NCI-H1105 treated with DMSO at 0.1 percent for 48 hours (cell line): Measurements from ENCODE around the gene CYP21A2.
A peak's percentile ranks its signal among the peaks of the same experiment; 100 is the strongest.
"Not testable (repeated sequence)": the region's sequence is repeated elsewhere in the genome, so short reads cannot be mapped to it uniquely, and the experiment has no call there.

Source experiments
- DNase-seq: peaks from one replicate; lab custom pipeline; 2025; lab: John Stamatoyannopoulos, UW

The CYP21A2 gene

GRCh38 chr6:32037598-32038524, at the start of gene CYP21A2:
Gene CYP21A2 (plus strand): TSS chr6:32038415. CDS start chr6:32038423, 8 bp downstream.
- not testable (repeated sequence) for DNase-seq

- DNase-seq, result not testable (repeated sequence)
These were observed 48.9 kb upstream of the CYP21A2 start for GRCh38 chr6:31989363-31989762.

DNA sequence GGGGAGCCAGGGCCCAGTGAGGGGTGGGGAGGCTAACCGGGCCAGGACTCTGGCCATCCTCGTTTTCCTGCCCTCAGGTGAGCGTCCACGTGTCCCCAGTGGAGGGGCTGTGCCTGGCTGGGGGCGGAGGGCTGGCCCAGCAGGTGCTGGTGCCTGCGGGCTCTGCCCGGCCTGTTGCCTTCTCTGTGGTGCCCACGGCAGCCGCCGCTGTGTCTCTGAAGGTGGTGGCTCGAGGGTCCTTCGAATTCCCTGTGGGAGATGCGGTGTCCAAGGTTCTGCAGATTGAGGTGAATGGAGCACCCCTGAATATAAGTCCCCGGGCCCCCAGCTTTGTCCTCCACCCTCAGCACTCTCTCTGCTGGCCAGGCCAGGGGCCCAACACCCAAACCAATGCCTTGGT, 43.8 kb upstream of the CYP21A2 start:
- not testable (repeated sequence) for DNase-seq

GRCh38 chr6:31996385-31996784, 41.8 kb upstream of the CYP21A2 start:
- not testable (repeated sequence) for DNase-seq

DNA sequence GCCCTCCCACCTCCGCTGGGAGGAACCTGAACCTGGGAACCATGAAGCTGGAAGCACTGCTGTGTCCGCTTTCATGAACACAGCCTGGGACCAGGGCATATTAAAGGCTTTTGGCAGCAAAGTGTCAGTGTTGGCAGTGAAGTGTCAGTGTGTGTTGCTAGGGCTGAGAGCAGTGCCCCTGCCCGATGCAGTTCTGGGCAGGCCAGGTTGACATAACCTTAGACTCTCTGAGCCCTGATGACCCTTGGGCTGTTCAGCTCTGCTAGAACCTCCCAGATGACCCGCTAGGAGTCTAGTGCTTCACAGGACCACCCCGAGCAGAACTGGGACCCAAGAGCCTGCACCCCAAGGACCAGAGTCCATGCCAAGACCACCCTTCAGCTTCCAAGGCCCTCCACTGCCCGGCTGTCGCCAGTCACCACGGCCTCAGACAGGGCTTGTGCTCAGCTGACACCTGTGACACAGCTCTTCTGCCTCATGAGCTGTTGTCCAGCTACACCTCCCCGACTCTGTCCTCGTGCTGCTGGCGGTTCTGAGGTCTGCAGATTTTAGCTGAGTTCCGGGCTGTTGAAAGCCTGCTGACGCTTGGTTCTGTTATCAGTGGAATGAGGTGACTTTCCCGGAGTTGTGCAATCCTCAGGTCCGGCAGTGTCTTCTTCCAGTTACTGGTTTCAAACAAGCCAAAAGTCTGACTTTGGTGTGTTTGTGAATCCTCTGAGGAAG, 35.5 kb upstream of the CYP21A2 start:
- not testable (repeated sequence) for DNase-seq

DNA sequence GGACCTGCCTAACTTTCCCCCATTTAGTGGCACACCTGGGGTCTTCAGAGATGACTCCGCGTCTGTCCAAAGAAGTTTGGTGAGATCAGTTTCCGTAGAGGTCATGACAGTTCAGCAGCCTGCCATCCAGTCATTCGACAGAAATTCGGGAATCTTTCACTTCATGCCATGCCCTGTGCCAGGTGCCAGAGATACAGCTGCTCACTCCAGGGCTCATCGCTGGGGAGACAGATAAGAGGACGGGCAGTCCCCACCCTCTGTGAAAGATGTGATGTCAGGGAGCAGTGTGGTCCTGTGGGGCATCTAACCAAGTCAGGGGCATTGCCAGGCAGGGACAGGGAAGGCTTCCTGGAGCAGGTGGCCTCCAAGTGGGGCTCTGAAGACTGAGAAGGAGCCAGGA, 34.9 kb upstream of the CYP21A2 start:
- DNase-seq, result not testable (repeated sequence)

- not testable (repeated sequence) for DNase-seq
These were observed 33.8 kb upstream of the CYP21A2 start for GRCh38 chr6:32004393-32004792.

DNA sequence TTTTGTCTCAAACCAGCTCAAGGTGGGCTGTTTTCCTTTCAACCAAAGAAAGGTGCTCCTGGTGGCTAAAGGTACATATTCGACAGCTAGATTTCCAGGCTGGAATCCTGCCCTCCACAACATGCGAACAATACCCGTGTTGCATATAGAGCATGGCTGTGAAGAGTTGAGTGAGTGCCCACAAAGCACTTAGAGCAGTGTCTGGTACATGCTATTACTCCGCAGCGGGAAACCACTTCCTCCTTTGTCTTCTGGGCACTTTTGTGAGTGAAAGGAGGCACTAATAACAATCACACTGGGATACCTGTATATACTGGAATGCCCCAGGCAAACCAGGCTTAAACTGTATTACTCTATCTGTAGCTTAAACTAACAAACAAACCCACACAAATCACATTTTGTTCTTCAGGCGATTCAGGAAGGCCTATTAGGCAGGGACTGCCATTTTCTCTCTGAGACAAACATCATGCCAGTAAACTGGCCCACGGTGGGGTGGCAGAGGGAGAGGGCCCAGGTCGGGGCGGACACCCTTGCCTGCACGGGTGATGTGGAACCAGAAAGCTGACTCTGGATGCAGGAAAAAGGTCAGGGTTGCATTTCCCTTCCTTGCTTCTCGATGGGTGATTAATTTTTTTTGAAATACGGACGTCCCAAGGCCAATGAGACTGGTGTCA, 33.2 kb upstream of the CYP21A2 start:
- not testable (repeated sequence) for DNase-seq

DNA sequence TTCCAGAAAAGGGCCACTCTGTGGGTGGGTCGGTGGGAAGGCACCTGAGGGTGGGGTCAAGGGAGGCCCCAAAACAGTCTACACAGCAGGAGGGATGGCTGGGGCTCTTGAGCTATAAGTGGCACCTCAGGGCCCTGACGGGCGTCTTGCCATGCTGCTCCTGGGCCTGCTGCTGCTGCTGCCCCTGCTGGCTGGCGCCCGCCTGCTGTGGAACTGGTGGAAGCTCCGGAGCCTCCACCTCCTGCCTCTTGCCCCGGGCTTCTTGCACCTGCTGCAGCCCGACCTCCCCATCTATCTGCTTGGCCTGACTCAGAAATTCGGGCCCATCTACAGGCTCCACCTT, 32.7 kb upstream of the CYP21A2 start:
- not testable (repeated sequence) for DNase-seq

- DNase-seq, result not testable (repeated sequence)
These were observed 32.2 kb upstream of the CYP21A2 start for GRCh38 chr6:32005991-32006529.

DNA sequence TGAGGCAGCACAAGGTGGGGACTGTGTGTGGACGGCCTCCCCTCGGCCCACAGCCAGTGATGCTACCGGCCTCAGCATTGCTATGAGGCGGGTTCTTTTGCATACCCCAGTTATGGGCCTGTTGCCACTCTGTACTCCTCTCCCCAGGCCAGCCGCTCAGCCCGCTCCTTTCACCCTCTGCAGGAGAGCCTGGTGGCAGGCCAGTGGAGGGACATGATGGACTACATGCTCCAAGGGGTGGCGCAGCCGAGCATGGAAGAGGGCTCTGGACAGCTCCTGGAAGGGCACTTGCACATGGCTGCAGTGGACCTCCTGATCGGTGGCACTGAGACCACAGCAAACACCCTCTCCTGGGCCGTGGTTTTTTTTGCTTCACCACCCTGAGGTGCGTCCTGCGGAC, 31.1 kb upstream of the CYP21A2 start:
- DNase-seq, result not testable (repeated sequence)

- DNase-seq, result not testable (repeated sequence)
These were observed 30.2 kb upstream of the CYP21A2 start for GRCh38 chr6:32008037-32008436.

- DNase-seq, result not testable (repeated sequence)
These were observed 29.6 kb upstream of the CYP21A2 start for GRCh38 chr6:32008616-32009015.

- not testable (repeated sequence) for DNase-seq
These were observed 28.7 kb upstream of the CYP21A2 start for GRCh38 chr6:32009537-32009936.

- DNase-seq, result not testable (repeated sequence)
These were observed 27.2 kb upstream of the CYP21A2 start for GRCh38 chr6:32010856-32011530.

DNA sequence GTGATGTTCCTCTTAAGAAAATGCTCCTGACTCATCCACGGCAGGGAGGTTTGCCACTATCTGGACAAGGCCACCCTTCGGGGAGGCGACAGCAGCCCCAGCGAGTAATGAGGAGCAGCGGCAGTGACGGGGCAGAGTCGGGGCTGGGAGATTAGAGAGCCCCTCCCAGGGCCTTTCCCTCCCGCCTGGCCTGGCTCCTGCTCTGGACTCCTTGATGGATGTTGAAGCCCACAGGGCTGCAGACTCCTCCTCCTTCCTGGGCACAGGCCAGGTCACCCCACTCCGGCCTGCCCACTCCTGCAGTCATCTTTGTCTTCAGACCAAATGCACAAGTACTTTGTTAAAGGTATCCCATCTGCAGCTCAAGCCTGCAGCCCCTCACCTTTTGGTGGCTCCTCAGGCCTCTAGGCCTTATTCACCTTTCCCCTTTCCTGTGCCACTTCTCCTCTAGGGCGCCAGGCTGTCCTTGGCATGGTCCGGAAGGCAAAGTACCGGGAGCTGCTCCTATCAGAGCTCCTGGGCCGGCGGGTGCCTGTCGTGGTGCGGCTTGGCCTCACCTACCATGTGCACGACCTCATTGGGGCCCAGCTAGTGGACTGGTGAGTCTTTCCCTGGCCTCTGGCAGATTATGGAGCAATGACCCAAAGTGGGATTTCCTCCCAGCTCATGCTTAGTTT, 25.1 kb upstream of the CYP21A2 start:
- DNase-seq, result not testable (repeated sequence)

GRCh38 chr6:32013738-32014137, 24.5 kb upstream of the CYP21A2 start:
- not testable (repeated sequence) for DNase-seq

DNA sequence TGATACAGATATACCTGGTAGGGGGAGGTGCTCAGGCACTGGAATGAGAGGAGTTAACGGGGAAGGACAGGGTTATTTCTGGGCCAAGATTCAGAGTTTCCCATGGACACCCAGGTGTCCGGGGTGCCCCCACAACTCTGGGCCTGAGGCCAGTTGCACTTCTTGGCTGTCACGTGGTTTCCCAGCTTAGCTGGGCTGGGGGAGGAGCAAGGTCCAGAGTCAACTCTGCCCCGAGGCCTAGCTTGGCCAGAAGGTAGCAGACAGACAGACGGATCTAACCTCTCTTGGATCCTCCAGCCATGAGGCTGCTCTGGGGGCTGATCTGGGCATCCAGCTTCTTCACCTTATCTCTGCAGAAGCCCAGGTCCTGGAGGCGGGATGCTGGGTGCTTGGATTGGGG, 23.7 kb upstream of the CYP21A2 start, which contains the start of gene C4B:
TSS of gene C4B (plus strand) at position 249 of the 400 bp plus-strand sequence. CDS start at position 300, 51 bp downstream.
- not testable (repeated sequence) for DNase-seq

DNA sequence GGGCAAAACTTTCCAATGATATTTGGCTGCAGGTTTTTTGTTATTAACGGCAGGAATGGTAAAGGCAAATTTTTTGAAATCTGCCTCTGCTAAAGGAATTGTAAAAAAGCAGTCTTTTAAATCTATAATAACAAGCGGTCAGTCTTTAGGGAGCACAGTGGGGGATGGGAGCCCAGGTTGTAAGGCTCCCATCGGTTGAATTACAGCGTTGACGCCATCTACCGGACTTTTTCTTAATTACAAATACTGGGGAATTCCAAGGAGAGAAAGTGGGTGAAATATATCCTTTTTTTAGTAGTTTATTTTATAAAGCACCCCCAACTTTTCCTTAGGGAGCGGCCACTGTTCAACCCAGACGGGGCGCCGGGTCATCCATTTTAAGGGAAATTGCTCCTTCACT, 16.1 kb upstream of the CYP21A2 start:
- DNase-seq, result not testable (repeated sequence)

DNA sequence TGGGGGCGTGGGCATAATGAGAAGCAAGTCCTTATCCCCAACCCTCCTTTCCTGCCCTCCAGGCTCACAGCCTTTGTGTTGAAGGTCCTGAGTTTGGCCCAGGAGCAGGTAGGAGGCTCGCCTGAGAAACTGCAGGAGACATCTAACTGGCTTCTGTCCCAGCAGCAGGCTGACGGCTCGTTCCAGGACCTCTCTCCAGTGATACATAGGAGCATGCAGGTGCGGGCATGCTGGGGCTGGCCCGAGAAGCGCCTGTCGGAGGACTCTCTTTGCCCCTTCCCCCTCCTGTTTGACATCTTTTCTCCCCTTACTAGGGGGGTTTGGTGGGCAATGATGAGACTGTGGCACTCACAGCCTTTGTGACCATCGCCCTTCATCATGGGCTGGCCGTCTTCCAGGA, 9.6 kb upstream of the CYP21A2 start:
- peak; percentile 3 for DNase-seq

- DNase-seq, result not testable (repeated sequence)
These were observed 8.7 kb upstream of the CYP21A2 start for GRCh38 chr6:32029553-32029952.
